WTC11 (cell line): ENCODE data around the gene ARHGEF37.

Source experiments
- ERG ChIP-seq: fragments of 250-450 bp; sonication (Bioruptor Pico); IDR thresholded peaks from 2 replicates; pipeline ENCODE4 v1.8.0; 2021; ENCODE audit warnings: mild to moderate bottlenecking
- FOXJ3 ChIP-seq: sonication (generic); formaldehyde crosslinking; IDR thresholded peaks from 2 replicates; pipeline ENCODE4 v1.9.0; 2021; ENCODE audit warnings: missing genetic modification reagents, mild to moderate bottlenecking, borderline replicate concordance
- NFYB ChIP-seq: sonication (generic); formaldehyde crosslinking; conservative IDR thresholded peaks from 2 replicates; pipeline ENCODE4 v1.8.0; 2022; ENCODE audit warnings: low read depth, missing genetic modification reagents
- TEAD4 ChIP-seq: sonication (generic); formaldehyde crosslinking; IDR thresholded peaks from 2 replicates; pipeline ENCODE4 v1.8.0; 2022; ENCODE audit warnings: mild to moderate bottlenecking, missing genetic modification reagents
- TF ChIP-seq, protein P1 (sequence below): fragments of 200-600 bp; IDR thresholded peaks from 2 replicates; pipeline ENCODE4 v1.8.0; 2022; ENCODE audit warnings: antibody characterized with exemption
- TF ChIP-seq, protein P2 (sequence below): sonication (generic); formaldehyde crosslinking; IDR thresholded peaks from 2 replicates; pipeline ENCODE4 v1.8.1; 2023; ENCODE audit warnings: mild to moderate bottlenecking, missing genetic modification reagents, moderate library complexity
- TF ChIP-seq, protein P3 (sequence below): sonication (generic); formaldehyde crosslinking; IDR thresholded peaks from 2 replicates; pipeline ENCODE4 v1.8.1; 2023; ENCODE audit warnings: mild to moderate bottlenecking, missing genetic modification reagents

DNA sequence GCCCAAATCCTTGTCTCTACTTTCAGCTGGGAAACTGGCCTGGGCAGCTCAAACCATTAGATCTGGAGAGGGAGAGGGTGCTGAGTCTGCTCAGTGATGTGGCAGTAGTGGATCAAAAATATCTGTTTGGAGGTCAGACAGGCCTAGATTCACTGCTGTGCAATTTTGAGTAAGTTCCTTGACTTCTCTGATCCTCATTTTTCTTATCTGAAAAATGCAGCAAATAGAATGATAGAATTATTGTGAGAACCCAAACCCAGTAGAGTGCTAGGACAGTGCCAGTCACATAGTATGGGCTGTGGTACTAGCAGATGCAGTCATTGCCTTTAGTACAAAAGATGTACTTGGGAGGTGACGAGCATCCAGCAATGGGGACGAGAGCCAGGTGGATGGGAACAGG is 50.2 kb downstream of the ARHGEF37 start:
- TF ChIP-seq NFYB, result no peak
- no peak for TF ChIP-seq ERG
- TF ChIP-seq, protein P1, sequence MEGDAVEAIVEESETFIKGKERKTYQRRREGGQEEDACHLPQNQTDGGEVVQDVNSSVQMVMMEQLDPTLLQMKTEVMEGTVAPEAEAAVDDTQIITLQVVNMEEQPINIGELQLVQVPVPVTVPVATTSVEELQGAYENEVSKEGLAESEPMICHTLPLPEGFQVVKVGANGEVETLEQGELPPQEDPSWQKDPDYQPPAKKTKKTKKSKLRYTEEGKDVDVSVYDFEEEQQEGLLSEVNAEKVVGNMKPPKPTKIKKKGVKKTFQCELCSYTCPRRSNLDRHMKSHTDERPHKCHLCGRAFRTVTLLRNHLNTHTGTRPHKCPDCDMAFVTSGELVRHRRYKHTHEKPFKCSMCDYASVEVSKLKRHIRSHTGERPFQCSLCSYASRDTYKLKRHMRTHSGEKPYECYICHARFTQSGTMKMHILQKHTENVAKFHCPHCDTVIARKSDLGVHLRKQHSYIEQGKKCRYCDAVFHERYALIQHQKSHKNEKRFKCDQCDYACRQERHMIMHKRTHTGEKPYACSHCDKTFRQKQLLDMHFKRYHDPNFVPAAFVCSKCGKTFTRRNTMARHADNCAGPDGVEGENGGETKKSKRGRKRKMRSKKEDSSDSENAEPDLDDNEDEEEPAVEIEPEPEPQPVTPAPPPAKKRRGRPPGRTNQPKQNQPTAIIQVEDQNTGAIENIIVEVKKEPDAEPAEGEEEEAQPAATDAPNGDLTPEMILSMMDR, result no peak
- TF ChIP-seq, protein P2, sequence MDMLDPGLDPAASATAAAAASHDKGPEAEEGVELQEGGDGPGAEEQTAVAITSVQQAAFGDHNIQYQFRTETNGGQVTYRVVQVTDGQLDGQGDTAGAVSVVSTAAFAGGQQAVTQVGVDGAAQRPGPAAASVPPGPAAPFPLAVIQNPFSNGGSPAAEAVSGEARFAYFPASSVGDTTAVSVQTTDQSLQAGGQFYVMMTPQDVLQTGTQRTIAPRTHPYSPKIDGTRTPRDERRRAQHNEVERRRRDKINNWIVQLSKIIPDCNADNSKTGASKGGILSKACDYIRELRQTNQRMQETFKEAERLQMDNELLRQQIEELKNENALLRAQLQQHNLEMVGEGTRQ (CRISPR knock-in tag), result no peak
- no peak for TF ChIP-seq TEAD4 (CRISPR knock-in tag)
- TF ChIP-seq, protein P3, sequence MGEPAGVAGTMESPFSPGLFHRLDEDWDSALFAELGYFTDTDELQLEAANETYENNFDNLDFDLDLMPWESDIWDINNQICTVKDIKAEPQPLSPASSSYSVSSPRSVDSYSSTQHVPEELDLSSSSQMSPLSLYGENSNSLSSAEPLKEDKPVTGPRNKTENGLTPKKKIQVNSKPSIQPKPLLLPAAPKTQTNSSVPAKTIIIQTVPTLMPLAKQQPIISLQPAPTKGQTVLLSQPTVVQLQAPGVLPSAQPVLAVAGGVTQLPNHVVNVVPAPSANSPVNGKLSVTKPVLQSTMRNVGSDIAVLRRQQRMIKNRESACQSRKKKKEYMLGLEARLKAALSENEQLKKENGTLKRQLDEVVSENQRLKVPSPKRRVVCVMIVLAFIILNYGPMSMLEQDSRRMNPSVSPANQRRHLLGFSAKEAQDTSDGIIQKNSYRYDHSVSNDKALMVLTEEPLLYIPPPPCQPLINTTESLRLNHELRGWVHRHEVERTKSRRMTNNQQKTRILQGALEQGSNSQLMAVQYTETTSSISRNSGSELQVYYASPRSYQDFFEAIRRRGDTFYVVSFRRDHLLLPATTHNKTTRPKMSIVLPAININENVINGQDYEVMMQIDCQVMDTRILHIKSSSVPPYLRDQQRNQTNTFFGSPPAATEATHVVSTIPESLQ (CRISPR knock-in tag), result no peak
- no peak for TF ChIP-seq FOXJ3 (CRISPR knock-in tag)
